OCI-LY1 (cell line): ENCODE results near the gene IMMP2L.
A peak's percentile ranks its signal among the peaks of the same experiment; 100 is the strongest.

Source experiments
- H2AFZ ChIP-seq: fragments of 200-600 bp; sonication (generic), shearing (Covaris generic); 2 replicates; pipeline ENCODE4 v1.6.0; 2014; ENCODE audit warnings: antibody characterized with exemption, mild to moderate bottlenecking, low read length
- H3F3A ChIP-seq: fragments of 200-600 bp; sonication (generic), shearing (Covaris generic); 2 replicates; pipeline ENCODE4 v1.6.0; 2014; ENCODE audit warnings: mild to moderate bottlenecking, antibody characterized with exemption, low read length, moderate library complexity; ENCODE audit not compliant: insufficient read depth
- H3K27ac ChIP-seq: fragments of 200-600 bp; sonication (generic); 2 replicates; pipeline ENCODE4 v1.5.1; 2014; ENCODE audit warnings: low read length, mixed run types, mild to moderate bottlenecking, low read depth; ENCODE audit not compliant: poor library complexity, severe bottlenecking
- H3K27me3 ChIP-seq: fragments of 200-600 bp; sonication (generic); 2 replicates; pipeline ENCODE4 v1.6.0; 2014; ENCODE audit warnings: antibody characterized with exemption, mild to moderate bottlenecking, low read length, moderate library complexity; ENCODE audit not compliant: insufficient read depth
- H3K36me3 ChIP-seq: fragments of 200-600 bp; sonication (generic); 2 replicates; pipeline ENCODE4 v1.6.1; 2014; ENCODE audit warnings: mild to moderate bottlenecking, antibody characterized with exemption, low read length, moderate library complexity, mixed read lengths; ENCODE audit not compliant: insufficient read depth
- H3K4me1 ChIP-seq: fragments of 200-600 bp; sonication (generic); 2 replicates; pipeline ENCODE4 v1.5.1; 2014; ENCODE audit warnings: mild to moderate bottlenecking, low read length, moderate library complexity; ENCODE audit not compliant: insufficient read depth, severe bottlenecking
- H3K4me2 ChIP-seq: fragments of 200-600 bp; sonication (generic), shearing (Covaris generic); 2 replicates; pipeline ENCODE4 v1.6.1; 2014; ENCODE audit warnings: low read length
- H3K4me3 ChIP-seq: fragments of 200-600 bp; sonication (generic); 2 replicates; pipeline ENCODE4 v1.5.1; 2014; ENCODE audit warnings: low read length, low read depth, mild to moderate bottlenecking, mixed read lengths; ENCODE audit not compliant: poor library complexity, severe bottlenecking
- H3K79me2 ChIP-seq: fragments of 200-600 bp; shearing (Covaris generic); 2 replicates; pipeline ENCODE4 v1.6.1; 2016; ENCODE audit warnings: mixed run types, low read length, mixed read lengths; ENCODE audit not compliant: insufficient read depth
- H3K9ac ChIP-seq: fragments of 200-600 bp; sonication (generic), shearing (Covaris generic); 2 replicates; pipeline ENCODE4 v1.6.1; 2014; ENCODE audit warnings: mild to moderate bottlenecking, low read length, mixed read lengths
- H3K9me2 ChIP-seq: fragments of 200-600 bp; sonication (generic), shearing (Covaris generic); 2 replicates; pipeline ENCODE4 v1.6.1; 2014; ENCODE audit warnings: low read depth, mild to moderate bottlenecking, low read length, mixed read lengths
- H3K9me3 ChIP-seq: fragments of 200-600 bp; shearing (Covaris generic); 2 replicates; pipeline ENCODE4 v1.6.1; 2014; ENCODE audit warnings: low read length, mixed read lengths
- H4K20me1 ChIP-seq: fragments of 200-600 bp; sonication (generic), shearing (Covaris generic); 2 replicates; pipeline ENCODE4 v1.6.0; 2016; ENCODE audit warnings: mild to moderate bottlenecking, low read length; ENCODE audit not compliant: insufficient read depth
- EZH2 ChIP-seq: fragments of 200-600 bp; sonication (generic), shearing (Covaris generic); IDR thresholded peaks from 2 replicates; pipeline ENCODE4 v1.8.0; 2017; ENCODE audit warnings: borderline replicate concordance, mixed run types, mild to moderate bottlenecking, antibody characterized with exemption, low read length, moderate library complexity, mixed read lengths
- TF ChIP-seq, protein P1 (sequence below): fragments of 200-600 bp; sonication (generic), shearing (Covaris generic); IDR thresholded peaks from 2 replicates; pipeline ENCODE4 v1.5.1; 2017; ENCODE audit warnings: mild to moderate bottlenecking, antibody characterized with exemption, low read length, moderate library complexity, mixed read lengths

The IMMP2L gene

GRCh38 chr7:111094419-111094818 lies 467.9 kb downstream of the IMMP2L start:
- TF ChIP-seq EZH2 = no peak
- TF ChIP-seq, protein P1, sequence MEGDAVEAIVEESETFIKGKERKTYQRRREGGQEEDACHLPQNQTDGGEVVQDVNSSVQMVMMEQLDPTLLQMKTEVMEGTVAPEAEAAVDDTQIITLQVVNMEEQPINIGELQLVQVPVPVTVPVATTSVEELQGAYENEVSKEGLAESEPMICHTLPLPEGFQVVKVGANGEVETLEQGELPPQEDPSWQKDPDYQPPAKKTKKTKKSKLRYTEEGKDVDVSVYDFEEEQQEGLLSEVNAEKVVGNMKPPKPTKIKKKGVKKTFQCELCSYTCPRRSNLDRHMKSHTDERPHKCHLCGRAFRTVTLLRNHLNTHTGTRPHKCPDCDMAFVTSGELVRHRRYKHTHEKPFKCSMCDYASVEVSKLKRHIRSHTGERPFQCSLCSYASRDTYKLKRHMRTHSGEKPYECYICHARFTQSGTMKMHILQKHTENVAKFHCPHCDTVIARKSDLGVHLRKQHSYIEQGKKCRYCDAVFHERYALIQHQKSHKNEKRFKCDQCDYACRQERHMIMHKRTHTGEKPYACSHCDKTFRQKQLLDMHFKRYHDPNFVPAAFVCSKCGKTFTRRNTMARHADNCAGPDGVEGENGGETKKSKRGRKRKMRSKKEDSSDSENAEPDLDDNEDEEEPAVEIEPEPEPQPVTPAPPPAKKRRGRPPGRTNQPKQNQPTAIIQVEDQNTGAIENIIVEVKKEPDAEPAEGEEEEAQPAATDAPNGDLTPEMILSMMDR = no peak
- Histone ChIP-seq H3K27ac (peak overlapping the region; percentile 56), H3K4me1 (peaks cover 96% of the 10 kb centered on the region), H4K20me1 (no peaks in the 10 kb centered on the region), H3K9me2 (no peaks in the 10 kb centered on the region), H3K9ac (peak overlapping the region; percentile 9; the same call in 1 of the 2 replicates), H3K27me3 (no peaks in the 10 kb centered on the region), H3K79me2 (peaks cover 14% of the 10 kb centered on the region), H3K9me3 (no peaks in the 10 kb centered on the region), H2AFZ (no peak overlapping the region), H3K4me2 (peak overlapping the region; percentile 57), H3K4me3 (peak overlapping the region; percentile 58), H3F3A (no peaks in the 10 kb centered on the region), H3K36me3 (no peaks in the 10 kb centered on the region)

DNA sequence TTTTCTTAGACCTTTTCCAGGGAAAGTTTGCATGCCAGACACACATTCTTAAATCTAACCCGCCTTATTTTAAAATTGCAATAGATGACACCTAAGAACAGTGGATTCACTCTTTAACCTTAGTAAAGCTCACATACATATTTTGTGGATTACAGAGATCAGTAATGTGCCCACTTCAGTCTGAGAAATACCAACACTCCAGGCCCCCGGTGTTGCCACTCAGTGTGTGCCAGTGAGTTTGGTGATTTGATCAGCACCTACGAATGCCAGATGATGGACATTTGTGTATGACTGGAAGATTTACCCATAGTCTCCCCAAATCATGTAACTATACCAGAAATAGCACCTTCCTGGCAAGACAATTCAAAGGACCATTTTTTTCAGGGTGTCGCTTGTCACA lies 468.8 kb downstream of the IMMP2L start:
- Histone ChIP-seq H2AFZ (no peak overlapping the region), H3F3A (no peaks in the 10 kb centered on the region), H3K9me2 (no peaks in the 10 kb centered on the region), H3K9me3 (no peaks in the 10 kb centered on the region), H3K4me1 (peaks cover 87% of the 10 kb centered on the region), H3K4me3 (peak overlapping the region; percentile 58), H3K36me3 (no peaks in the 10 kb centered on the region), H3K4me2 (peak overlapping the region; percentile 57), H3K27me3 (no peaks in the 10 kb centered on the region), H3K9ac (peak overlapping the region; percentile 51), H3K79me2 (peaks cover 14% of the 10 kb centered on the region), H3K27ac (peak overlapping the region; percentile 56), H4K20me1 (no peaks in the 10 kb centered on the region)
- TF ChIP-seq EZH2 = no peak
- TF ChIP-seq, protein P1 = no peak

DNA sequence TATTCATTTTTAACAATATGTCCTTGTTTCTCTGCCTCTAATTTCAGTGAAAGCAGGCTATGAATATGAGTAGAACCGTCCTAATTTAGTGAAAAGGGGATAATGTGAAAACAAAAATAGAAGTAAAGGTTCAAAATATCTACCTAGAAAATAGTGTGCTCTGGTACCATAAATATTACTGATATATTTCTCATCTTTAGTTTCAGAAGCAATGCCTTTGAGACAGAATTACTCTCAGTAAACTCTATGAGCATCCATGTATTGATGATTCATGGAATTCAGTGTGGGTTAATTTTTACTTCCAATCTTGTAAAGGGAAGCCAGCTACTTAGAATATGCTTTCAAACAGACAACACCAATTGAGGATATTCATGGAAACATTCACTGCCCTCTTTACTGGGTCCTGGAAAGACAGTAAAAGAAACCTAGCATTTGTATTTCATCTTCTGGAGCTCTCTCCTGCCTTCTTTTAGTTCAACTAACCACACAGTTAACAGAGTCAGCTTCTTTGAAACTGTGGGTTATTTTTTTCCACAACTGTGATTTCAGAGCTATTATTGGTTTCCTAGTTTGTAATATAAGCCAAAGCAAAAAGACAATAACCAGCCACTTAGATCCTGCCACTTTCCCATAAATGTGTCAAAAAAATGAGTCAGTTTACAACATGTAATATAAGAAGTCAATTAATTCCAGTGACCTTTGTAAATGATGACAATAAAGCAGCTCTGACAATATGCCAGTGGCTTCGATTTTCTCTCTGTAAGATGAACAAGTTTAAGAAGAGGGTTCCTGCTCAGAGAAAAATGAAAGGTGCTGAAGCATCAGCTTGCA lies 469.7 kb downstream of the IMMP2L start:
- TF ChIP-seq, protein P1 = no peak
- TF ChIP-seq EZH2 = no peak
- Histone ChIP-seq H3F3A (no peaks in the 10 kb centered on the region), H3K79me2 (peaks cover 14% of the 10 kb centered on the region), H4K20me1 (no peaks in the 10 kb centered on the region), H3K4me1 (peaks cover 79% of the 10 kb centered on the region), H3K9me3 (no peaks in the 10 kb centered on the region), H3K36me3 (no peaks in the 10 kb centered on the region), H3K4me2 (peak overlapping the region; percentile 57), H3K27ac (peak overlapping the region; percentile 56), H3K27me3 (no peaks in the 10 kb centered on the region), H3K9ac (peak overlapping the region; percentile 51; the same call in 1 of the 2 replicates), H2AFZ (no peak overlapping the region), H3K4me3 (peak overlapping the region; percentile 58), H3K9me2 (no peaks in the 10 kb centered on the region)
